Activated CD4-positive, alpha-beta T cell treated with anti-CD3 and anti-CD28 coated beads, Interleukin-2, amount 10 ng/mL, durations not matched to agents 24 days and 14 days (primary cell): Measurements from ENCODE around the gene LIMA1. TPM values are rescaled to one million over a fixed set of nuclear protein-coding genes. Genes with fewer than 3 reads are reported as not detected.
A peak's percentile ranks its signal among the peaks of the same experiment; 100 is the strongest.

Experiments used
- DNase-seq: peaks from one replicate; pipeline ENCODE4 v3.0.0; 2022
- H3K27ac Mint-ChIP-seq: one replicate; pipeline ENCODE4 v1.8.0; 2022; ENCODE audit warnings: mild to moderate bottlenecking, mixed read lengths
- H3K27me3 Mint-ChIP-seq: one replicate; pipeline ENCODE4 v1.8.0; 2022; ENCODE audit warnings: mixed read lengths
- H3K36me3 Mint-ChIP-seq: one replicate; pipeline ENCODE4 v1.8.0; 2022; ENCODE audit warnings: low read depth, mild to moderate bottlenecking, mixed read lengths
- H3K4me1 Mint-ChIP-seq: one replicate; pipeline ENCODE4 v1.8.0; 2021; ENCODE audit warnings: mixed read lengths
- H3K4me3 Mint-ChIP-seq: one replicate; pipeline ENCODE4 v1.8.0; 2022; ENCODE audit warnings: mild to moderate bottlenecking, moderate library complexity, mixed read lengths
- H3K9me3 Mint-ChIP-seq: one replicate; pipeline ENCODE4 v1.8.0; 2021; ENCODE audit warnings: mixed read lengths
- intact Hi-C: fragments of 100-400 bp; cut with micrococcal nuclease; formaldehyde crosslinking; loops from one replicate; pipeline ENCODE4 v1.15.1; 2023
- total RNA-seq: library from RNA; stranded (reverse); gene quantifications from 2 replicates; pipeline ENCODE4 v1.2.3, GENCODE V29; 2022

Gene LIMA1
- total RNA-seq, 1 donor from 2014 or later: 94.6 TPM

DNA sequence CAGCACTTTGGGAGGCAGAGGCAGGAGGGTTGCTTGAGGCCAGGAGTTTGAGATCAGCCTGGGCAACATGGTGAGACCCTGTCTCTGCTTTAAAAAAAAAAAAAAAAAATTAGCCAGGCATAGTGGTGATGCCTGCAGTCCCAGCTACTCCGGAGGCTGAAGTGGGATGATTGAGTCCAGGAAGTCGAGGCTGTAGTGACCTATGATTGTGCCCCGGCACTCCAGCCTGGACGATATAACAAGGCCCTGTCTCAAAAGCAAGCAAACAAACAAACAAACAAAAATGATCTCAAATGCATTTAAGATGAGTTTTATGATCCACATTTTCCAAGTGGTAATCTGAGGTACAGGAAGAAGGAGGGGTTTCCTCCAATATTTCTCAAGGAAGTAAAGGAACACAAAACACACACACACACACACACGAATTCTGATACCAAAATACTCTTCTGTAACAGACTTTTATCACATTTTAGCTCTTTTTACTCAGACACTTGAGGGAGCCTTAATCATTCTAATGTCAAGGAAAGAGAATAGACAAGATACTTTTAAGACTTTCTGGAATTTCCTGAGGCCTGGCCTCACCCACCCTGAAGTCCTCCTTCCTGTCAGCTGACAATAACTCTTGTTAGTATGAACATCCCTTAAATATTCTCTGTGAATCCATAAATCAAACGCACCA lies 71.8 kb downstream of the LIMA1 start:
- H3K27me3 Mint-ChIP-seq: no peaks in the 10 kb centered on the region

DNA sequence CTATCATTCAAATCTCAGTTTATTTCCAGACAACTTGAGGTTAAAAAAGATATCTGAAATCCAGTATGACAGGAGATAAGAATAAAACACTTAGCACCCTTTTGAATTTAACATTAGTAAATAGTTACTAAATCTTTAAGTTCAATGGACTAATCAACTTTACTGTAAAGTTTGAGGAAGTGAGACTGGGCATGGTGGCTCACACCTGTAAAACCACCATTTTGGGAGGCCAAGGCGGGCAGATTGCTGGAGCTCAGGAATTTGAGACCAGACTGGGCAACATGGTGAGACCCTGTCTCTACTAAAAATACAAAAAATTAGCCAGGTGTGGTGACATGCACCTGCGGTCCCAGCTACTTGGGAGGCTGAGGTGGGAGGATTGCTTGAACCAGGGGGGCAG lies 75.9 kb downstream of the LIMA1 start:
- no peak for DNase-seq
- no peak overlapping the region for H3K27ac Mint-ChIP-seq
- intact Hi-C loops: no loop called here
- H3K36me3 Mint-ChIP-seq: peaks cover 30% of the 10 kb centered on the region
- H3K4me3 Mint-ChIP-seq: no peak overlapping the region
- H3K27me3 Mint-ChIP-seq: no peaks in the 10 kb centered on the region
- peaks cover 18% of the 10 kb centered on the region for H3K4me1 Mint-ChIP-seq
- H3K9me3 Mint-ChIP-seq: no peaks in the 10 kb centered on the region

More for the DNA sequence above, 71.8 kb downstream of the LIMA1 start:
- Mint-ChIP-seq H3K4me3 (peak overlapping the region; percentile 56), H3K4me1 (peaks cover 35% of the 10 kb centered on the region), H3K27ac (peak overlapping the region; percentile 83), H3K36me3 (peaks cover 25% of the 10 kb centered on the region), H3K9me3 (no peaks in the 10 kb centered on the region)
- DNase-seq: no peak
- intact Hi-C loops: loop anchor here (2.0 kb wide), 1 partner anchor 189 kb away; the partner anchor contains the start of gene LARP4

DNA sequence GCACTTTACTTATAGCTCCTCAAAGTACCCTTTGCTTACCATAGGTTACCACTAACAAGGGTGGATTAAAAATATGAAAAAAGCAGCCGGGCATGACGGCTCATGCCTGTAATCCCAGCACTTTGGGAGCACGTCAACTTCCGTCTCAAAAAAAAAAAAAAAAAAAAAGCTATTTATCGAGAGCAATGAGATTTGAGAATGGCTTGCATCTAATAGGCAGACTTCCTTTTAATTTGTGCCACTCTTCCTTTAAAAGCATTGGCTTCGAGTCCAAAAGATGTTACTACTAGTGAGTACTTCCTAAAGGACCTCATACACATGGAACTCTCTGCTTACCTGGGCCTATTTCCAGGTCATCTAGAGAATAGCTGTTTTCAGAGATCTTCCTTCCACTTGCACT lies 77.7 kb downstream of the LIMA1 start:
- H3K4me1 Mint-ChIP-seq: peaks cover 7% of the 10 kb centered on the region
- H3K27ac Mint-ChIP-seq: no peak overlapping the region
- H3K36me3 Mint-ChIP-seq: peaks cover 32% of the 10 kb centered on the region
- intact Hi-C loops: no loop called here
- no peak for DNase-seq
- H3K9me3 Mint-ChIP-seq: no peaks in the 10 kb centered on the region
- H3K4me3 Mint-ChIP-seq: no peak overlapping the region
- H3K27me3 Mint-ChIP-seq: no peaks in the 10 kb centered on the region

DNA sequence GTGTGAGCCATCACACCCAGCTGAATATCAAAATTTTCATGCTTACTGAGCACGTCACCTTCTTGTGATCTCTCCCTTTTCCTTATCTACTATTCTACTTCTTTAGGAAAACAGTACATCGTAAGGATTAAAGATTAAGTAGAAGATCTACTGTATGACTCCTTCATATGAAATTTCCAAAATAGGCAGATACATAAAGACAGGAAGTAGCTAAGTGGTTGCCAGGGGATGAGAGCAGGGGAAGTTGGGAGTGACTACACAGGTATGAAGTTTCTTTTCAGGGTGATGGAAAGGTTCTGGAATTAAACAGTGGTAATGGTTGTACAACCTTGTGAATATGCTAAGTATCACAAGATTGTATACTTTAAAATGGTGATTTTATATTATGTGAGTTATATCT lies 79.6 kb downstream of the LIMA1 start:
- Mint-ChIP-seq H3K27me3 (no peaks in the 10 kb centered on the region), H3K4me3 (no peak overlapping the region), H3K9me3 (no peaks in the 10 kb centered on the region), H3K4me1 (peaks cover 4% of the 10 kb centered on the region), H3K36me3 (peaks cover 40% of the 10 kb centered on the region), H3K27ac (no peak overlapping the region)
- DNase-seq: no peak
- intact Hi-C loops: no loop called here

DNA sequence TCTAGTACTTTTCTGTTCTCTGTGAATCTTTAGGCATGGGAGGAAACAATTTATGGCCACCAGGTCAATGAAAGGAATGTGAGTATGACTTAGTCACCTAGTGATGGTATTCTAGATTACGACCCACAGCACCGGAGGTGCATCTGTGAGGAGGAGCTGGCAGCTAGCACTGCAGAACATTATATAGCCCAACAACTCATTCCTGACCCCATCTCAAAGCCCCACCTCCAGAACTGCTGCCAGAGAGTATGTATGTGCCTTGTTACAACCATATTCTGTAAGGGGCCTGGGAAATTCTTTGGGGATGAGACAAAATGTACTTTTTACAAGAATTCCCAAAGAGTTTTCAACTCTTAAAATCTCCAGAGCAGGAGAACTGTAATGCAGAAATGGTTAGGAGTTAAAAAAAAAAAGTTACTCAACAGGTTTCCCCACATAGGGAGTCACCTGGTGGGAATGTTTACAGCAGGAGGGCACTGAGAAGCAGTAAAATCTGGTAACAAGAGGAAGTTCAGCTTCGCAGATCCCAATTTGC lies 81.3 kb downstream of the LIMA1 start:
- intact Hi-C loops: no loop called here
- Mint-ChIP-seq H3K4me1 (peaks cover 6% of the 10 kb centered on the region), H3K36me3 (peaks cover 47% of the 10 kb centered on the region)

DNA sequence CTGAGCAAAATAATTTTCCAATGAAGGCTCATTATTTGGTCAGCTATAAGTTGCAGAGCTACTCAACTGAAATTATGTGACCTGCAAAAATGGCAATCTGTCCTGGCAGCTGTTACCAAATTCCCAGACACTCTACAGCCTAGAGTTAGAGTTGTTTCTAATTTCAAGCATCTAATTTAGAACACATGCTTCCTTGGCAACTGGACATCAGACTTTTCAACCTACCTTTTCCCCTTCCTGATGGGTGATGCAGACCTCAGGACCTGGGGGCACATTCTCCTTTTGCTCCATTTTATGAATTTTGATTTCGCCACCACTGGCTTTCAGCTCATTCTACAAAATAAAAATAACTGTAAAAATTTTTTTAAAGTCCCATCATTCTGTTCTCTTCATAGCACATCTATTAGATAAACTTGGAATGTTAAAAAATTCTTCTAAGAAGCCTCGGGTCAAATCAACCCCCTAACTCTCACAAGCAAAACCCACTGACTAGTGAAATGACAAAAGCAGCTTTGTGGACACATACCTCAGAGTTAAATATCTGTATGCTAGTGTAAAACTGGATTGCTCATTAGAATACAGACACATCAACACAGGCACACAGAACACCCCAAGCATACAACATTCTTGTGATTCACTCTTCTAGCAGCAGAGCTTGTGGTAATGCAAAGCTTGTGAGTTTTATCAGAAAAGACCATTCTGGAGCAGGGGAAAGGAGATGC lies 82.6 kb downstream of the LIMA1 start:
- Mint-ChIP-seq H3K27me3 (no peaks in the 10 kb centered on the region), H3K9me3 (no peaks in the 10 kb centered on the region), H3K36me3 (peaks cover 49% of the 10 kb centered on the region), H3K4me1 (peaks cover 6% of the 10 kb centered on the region), H3K27ac (no peak overlapping the region), H3K4me3 (no peak overlapping the region)
- intact Hi-C loops: no loop called here
- no peak for DNase-seq

More for the DNA sequence above, 81.3 kb downstream of the LIMA1 start:
- DNase-seq: no peak
- H3K4me3 Mint-ChIP-seq: no peak overlapping the region
- no peaks in the 10 kb centered on the region for H3K9me3 Mint-ChIP-seq
- no peak overlapping the region for H3K27ac Mint-ChIP-seq
- no peaks in the 10 kb centered on the region for H3K27me3 Mint-ChIP-seq

DNA sequence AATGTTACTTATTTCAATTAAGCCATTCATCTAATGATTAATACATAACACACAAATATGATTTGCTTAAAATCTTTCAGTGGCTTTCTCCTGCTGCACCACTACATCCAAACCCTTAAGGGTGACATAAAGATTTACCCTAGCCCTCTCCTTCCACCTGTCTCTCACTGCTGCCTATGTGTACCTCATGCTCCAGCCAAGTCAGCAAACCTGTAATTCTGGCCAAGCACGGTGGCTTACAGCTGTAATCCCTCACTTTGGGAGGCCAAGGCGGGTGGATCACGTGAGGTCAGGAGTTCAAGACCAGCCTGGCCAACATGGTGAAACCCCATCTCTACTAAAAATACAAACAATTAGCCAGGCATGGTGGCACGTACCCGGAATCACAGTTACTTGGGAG lies 84.5 kb downstream of the LIMA1 start:
- intact Hi-C loops: no loop called here
- Mint-ChIP-seq H3K4me3 (no peak overlapping the region), H3K27ac (no peak overlapping the region), H3K9me3 (no peaks in the 10 kb centered on the region), H3K36me3 (peaks cover 43% of the 10 kb centered on the region), H3K27me3 (no peaks in the 10 kb centered on the region), H3K4me1 (peaks cover 6% of the 10 kb centered on the region)
- DNase-seq: no peak

DNA sequence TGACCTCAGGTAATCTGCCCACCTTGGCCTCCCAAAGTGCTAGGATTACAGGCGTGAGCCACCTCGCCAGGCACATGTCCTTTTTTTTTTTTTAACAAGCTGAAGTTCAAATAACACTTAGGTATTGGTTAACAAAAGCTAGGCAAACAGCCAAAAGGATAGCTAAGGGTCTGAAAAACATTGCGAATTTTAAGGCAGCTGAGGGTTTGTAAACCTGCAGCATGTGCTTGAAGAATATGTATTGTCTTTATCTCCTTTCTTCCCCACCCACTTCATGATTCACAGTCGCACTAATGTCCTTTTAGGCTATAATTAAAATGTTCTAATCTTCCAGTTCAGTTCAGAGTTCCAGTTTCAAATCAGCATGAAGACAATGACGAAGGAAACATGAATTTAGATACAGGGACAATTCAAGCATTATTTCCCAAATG lies 86.0 kb downstream of the LIMA1 start:
- intact Hi-C loops: no loop called here
- Mint-ChIP-seq H3K9me3 (no peaks in the 10 kb centered on the region), H3K36me3 (peaks cover 43% of the 10 kb centered on the region), H3K27ac (no peak overlapping the region), H3K27me3 (no peaks in the 10 kb centered on the region), H3K4me3 (no peak overlapping the region), H3K4me1 (peaks cover 3% of the 10 kb centered on the region)
- no peak for DNase-seq

DNA sequence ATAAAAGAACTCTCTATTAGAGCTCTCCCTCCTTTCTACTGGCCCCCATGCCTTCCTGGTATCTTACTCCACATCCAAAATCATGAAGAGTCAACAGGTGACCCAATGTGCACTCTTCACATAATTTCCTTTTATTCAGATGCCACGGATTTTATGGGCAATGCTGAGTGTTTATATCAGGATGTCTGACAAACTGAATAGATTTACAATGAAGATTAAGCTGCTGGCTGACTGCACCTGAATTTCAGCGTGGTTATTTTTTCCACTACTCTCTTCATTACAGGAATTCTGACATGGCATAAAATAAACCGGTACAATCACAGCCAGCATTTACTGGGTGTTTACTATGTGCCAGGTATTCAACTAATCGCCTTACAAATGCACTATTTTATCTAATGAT lies 86.8 kb downstream of the LIMA1 start:
- Mint-ChIP-seq H3K27ac (peak overlapping the region; percentile 40), H3K9me3 (no peaks in the 10 kb centered on the region), H3K4me3 (no peak overlapping the region), H3K36me3 (peaks cover 44% of the 10 kb centered on the region), H3K4me1 (peaks cover 3% of the 10 kb centered on the region), H3K27me3 (no peaks in the 10 kb centered on the region)
- no peak for DNase-seq
- intact Hi-C loops: no loop called here

DNA sequence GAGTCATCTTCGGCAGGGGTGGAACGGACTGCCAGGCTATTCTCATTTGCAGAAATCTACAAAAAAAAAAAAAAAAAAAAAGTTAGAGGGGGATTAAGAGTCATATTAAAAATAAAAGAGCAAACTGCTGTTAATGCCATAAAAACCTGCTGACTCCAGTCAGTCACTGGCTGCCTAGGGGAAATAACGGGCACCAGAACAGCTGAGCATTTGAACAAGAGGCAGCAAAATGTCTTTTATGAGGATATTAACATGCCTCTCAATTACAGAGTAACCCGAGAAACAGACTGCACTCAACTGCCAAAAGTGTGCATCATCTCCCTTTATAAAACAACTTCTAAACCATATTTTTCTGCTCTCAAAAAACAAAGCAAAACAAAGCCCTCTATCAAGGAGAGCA lies 87.5 kb downstream of the LIMA1 start:
- H3K4me3 Mint-ChIP-seq: no peak overlapping the region
- no peaks in the 10 kb centered on the region for H3K27me3 Mint-ChIP-seq
- DNase-seq: no peak
- H3K9me3 Mint-ChIP-seq: no peaks in the 10 kb centered on the region
- H3K36me3 Mint-ChIP-seq: peaks cover 48% of the 10 kb centered on the region
- H3K4me1 Mint-ChIP-seq: peaks cover 6% of the 10 kb centered on the region
- no peak overlapping the region for H3K27ac Mint-ChIP-seq
- intact Hi-C loops: no loop called here

DNA sequence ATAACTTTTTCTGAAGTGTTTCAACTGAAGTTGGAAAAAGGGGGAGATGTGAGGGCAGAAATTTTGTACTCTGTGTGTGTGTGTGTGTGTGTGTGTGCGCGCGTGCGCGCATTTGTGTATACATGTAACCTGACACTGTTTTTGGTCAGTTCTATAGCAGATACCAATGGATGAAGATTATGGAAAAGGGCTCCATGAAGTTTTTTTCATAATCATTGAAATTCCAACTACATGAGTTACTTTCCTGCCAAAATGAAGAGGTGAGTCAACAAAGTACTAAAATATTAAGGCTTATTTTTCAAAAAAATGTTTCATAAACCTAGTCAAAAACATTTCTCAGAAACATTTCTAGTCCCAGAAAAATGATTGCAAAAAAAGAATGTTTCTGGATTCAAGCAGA lies 90.4 kb downstream of the LIMA1 start:
- intact Hi-C loops: no loop called here
- H3K4me1 Mint-ChIP-seq: peaks cover 22% of the 10 kb centered on the region
- H3K36me3 Mint-ChIP-seq: peaks cover 41% of the 10 kb centered on the region
- peak overlapping the region; percentile 16 for H3K27ac Mint-ChIP-seq
- DNase-seq: no peak
- no peaks in the 10 kb centered on the region for H3K27me3 Mint-ChIP-seq
- no peak overlapping the region for H3K4me3 Mint-ChIP-seq
- H3K9me3 Mint-ChIP-seq: no peaks in the 10 kb centered on the region

DNA sequence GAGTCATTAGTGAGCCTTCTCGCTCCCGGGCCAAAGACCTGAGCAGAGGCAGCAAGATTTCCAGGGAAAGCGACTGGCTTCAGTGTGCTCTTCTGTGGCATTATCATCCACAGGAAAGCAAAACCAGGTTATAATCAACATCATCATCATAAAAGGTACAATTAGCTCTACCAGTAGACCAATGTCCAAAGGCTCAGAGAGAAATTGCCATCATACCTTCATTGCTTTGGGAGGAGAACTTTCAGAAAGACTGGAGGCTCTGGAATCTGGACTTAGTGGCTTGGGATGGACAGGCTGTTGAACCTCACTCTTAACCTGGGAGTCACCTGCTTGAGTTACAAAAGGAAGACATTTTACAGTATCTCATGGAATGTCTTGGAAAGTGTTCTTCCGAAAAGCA lies 91.1 kb downstream of the LIMA1 start:
- Mint-ChIP-seq H3K27ac (no peak overlapping the region), H3K9me3 (no peaks in the 10 kb centered on the region), H3K4me1 (peaks cover 27% of the 10 kb centered on the region), H3K4me3 (no peak overlapping the region), H3K36me3 (peaks cover 39% of the 10 kb centered on the region), H3K27me3 (no peaks in the 10 kb centered on the region)
- DNase-seq: no peak
- intact Hi-C loops: no loop called here

DNA sequence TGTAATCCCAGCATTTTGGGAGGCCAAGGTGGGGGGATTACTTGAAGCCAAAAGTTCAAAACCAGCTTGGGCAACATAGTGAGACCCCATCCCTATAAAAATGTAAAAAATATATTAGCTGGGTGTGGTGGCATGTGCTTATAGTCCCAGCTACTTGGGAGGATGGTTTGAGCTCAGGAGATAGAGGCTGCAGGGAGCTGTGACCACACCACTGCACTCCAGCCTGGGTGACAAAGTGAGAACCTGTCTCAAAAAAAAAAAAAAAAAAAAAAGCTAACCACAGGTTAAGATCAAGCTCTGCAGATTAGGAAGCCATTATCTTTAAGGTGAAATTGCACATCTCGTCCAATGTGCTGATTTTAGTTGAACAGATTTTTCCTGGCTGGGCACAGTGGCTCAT lies 92.5 kb downstream of the LIMA1 start:
- no peak overlapping the region for H3K4me3 Mint-ChIP-seq
- H3K36me3 Mint-ChIP-seq: peaks cover 38% of the 10 kb centered on the region
- DNase-seq: peak; percentile 64
- no peaks in the 10 kb centered on the region for H3K27me3 Mint-ChIP-seq
- intact Hi-C loops: no loop called here
- peak overlapping the region; percentile 51 for H3K27ac Mint-ChIP-seq
- no peaks in the 10 kb centered on the region for H3K9me3 Mint-ChIP-seq
- peaks cover 39% of the 10 kb centered on the region for H3K4me1 Mint-ChIP-seq

DNA sequence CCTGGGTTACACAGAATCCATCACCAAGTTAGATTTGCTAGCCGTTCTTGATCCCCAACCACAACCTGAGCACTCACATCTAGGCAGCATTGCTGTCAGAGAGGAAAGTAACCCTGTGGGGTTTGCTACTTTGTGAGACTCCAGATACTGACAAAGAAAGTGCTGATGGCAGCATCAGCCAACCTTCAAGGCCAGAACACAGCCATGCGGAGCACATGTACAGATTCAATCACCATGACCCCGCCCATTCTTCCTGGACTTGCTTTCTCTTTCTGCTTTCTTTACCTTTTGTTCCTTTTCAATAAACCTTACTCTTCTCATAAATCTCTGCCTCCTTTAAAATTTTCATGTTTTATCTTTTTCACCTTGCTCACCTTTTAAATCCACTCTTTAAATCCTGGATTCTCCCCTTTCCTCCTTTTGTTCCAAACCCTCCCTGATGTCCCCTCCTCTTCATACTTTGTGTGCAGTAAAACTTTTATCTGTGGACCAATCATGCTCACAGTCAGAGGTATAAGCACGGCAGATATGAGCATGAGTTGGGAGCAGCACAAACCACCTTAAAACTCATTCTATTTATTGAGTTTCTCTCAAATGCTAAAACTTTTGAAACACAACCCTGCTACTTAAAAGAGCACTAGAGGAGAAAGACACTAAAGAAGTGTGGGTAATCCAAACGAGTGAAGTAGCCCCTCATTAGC lies 94.3 kb downstream of the LIMA1 start:
- intact Hi-C loops: no loop called here
- Mint-ChIP-seq H3K27me3 (no peaks in the 10 kb centered on the region), H3K4me1 (peaks cover 52% of the 10 kb centered on the region), H3K36me3 (peaks cover 42% of the 10 kb centered on the region), H3K27ac (peak overlapping the region; percentile 95), H3K4me3 (peak overlapping the region; percentile 58), H3K9me3 (no peaks in the 10 kb centered on the region)
- DNase-seq: peak; percentile 83
